T-helper 1 cell treated with Interleukin-12 subunit alpha and Interleukin-12 subunit beta and Interleukin-4 antibody, amounts not matched to agents 30 ng/mL and 1 ng/mL, for 36 hours (primary cell): ENCODE results near the gene TP73. TPM values are rescaled to one million over a fixed set of nuclear protein-coding genes. Genes with fewer than 3 reads are reported as not detected.

Experiments used
- intact Hi-C: fragments of 100-400 bp; cut with micrococcal nuclease; formaldehyde crosslinking; loops from one replicate; pipeline ENCODE4 v1.15.1; 2024
- total RNA-seq: library from RNA; stranded (reverse); gene quantifications from 2 replicates; pipeline ENCODE4 v1.2.3, GENCODE V29; 2022

The TP73 gene
- total RNA-seq, 1 donor from 2014 or later, result 1.4 TPM

DNA sequence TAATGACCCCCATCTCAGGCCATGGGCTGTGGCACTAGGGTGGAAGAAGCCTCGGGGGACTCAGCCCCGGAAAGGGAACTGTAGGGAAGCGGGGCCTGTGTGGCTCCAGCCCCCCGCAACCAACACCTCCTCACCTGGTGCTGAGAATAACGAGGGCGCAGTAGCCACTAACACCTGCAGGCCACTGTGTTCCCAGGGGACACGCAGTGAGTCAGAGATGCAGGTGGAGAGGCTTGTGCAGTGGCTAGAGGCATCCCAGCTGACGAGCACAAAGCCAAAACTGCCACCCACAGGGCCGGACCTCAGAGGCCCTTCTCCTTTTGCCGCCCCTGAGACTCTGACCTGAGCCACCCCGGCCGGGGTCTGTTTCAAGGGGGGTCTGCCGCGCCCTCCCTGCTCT is 66.4 kb downstream of the TP73 start:
- intact Hi-C loops, result no loop called here

DNA sequence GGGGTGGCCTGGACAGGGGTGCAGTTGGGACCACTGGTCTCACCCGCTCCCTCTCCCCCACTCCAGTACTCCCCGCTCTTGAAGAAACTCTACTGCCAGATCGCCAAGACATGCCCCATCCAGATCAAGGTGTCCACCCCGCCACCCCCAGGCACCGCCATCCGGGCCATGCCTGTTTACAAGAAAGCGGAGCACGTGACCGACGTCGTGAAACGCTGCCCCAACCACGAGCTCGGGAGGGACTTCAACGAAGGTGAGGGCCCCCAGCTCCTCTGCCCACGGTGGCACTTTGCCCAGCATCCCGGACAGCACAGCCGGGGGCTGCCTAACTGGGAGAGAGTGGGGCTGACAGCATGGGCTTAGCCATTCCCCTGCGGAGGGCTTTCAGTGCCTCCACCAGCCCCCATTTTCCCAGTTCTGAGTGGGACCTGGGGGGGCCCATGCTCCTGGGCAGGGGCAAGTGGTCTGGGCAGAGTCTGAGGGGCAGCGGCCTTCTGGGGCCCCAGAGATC is 69.7 kb downstream of the TP73 start:
- intact Hi-C loops, result no loop called here

DNA sequence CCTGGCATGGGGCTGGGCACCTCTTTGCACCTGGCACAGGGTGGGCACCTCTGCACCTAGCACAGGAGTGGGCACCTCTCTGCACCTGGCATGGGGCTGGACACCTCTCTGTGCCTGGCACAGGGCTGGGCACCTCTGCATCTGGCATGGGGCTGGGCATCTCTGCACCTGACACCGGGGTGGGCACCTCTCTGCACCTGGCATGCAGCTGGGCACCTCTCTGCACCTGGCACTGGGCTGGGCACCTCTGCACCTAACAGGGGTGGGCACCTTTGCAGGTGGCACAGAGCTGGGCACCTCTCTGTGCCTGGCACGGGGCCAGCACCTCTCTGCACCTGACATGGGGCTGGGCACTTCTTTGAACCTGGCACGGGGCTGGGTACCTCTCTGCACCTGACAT is 70.5 kb downstream of the TP73 start:
- intact Hi-C loops, result no loop called here

DNA sequence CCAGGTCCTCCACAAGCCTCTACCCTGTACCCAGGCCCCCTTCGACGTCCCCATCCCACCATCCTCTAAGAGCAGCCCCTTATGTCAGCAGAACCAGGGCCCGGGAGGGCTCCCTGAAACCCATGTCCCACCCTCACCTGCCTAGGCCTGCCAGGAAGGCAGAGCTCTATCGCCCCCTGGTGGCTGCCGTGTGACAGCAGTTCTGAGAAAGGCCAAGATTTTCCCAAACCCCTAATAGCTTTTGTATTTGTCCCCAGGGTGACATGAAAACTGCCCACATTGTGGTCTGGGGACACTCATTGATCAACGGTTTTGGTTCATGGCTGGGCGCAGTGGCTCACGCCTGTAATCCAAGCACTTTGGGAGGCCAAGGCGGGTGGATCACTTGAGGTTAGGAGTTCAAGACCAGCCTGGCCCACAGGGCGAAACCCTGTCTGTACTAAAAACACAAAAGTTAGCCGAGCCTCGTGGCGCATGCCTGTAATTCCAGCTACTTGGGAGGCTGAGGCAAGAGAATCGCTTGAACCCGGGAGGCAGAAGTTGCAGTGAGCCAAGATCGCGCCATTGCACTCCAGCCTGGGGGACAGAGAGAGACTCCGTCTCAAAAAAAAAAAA is 72.2 kb downstream of the TP73 start:
- intact Hi-C loops, result loop anchor here (1.0 kb wide), 4 partner anchors 105 to 271 kb away; no protein-coding TSS in a partner anchor

DNA sequence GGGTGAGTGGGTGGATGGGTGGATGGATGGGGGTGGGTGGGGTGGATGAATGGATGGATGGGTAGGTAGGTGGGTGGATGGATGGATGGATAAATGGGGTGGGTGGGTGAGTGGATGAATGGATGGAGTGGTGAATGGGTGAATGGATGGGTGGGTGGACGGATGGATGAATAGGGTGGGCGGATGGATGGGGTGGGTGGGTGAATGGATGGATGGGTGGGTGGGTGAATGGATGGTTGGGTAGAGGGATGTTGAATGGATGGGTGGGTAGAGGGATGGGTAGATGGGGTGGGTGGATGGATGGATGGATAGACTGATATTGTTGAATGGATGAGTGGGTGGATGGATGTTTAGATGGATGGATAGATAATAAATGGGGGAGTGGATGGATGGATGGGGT is 73.0 kb downstream of the TP73 start:
- intact Hi-C loops, result no loop called here

DNA sequence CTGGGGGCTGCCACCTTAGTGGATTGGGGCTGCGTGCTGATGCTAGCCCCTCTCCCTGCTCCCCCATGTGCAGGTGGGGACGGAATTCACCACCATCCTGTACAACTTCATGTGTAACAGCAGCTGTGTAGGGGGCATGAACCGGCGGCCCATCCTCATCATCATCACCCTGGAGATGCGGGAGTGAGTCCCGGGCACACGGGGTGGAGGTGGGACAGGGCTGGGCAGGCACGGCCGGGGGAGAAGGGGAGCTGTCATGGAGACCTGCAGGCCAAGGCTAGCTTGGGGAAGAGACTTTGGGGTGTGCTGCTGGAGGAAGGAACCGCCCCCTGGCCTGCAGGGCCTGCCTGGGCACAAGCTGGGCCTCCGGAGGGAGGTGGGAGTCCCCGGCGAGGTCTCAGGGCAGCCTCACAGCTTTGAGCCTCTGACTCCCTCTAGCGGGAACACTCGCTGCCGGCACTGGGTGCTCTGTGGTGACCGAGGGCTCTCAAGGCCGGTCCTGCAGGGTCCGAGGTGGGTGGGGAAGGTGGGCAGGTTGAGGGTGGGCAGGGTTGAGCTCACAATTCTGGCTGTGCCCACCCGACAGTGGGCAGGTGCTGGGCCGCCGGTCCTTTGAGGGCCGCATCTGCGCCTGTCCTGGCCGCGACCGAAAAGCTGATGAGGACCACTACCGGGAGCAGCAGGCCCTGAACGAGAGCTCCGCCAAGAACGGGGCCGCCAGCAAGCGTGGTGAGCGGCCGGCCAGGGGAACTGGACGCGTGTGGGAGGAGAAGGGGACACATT is 74.9 kb downstream of the TP73 start:
- intact Hi-C loops, result no loop called here

DNA sequence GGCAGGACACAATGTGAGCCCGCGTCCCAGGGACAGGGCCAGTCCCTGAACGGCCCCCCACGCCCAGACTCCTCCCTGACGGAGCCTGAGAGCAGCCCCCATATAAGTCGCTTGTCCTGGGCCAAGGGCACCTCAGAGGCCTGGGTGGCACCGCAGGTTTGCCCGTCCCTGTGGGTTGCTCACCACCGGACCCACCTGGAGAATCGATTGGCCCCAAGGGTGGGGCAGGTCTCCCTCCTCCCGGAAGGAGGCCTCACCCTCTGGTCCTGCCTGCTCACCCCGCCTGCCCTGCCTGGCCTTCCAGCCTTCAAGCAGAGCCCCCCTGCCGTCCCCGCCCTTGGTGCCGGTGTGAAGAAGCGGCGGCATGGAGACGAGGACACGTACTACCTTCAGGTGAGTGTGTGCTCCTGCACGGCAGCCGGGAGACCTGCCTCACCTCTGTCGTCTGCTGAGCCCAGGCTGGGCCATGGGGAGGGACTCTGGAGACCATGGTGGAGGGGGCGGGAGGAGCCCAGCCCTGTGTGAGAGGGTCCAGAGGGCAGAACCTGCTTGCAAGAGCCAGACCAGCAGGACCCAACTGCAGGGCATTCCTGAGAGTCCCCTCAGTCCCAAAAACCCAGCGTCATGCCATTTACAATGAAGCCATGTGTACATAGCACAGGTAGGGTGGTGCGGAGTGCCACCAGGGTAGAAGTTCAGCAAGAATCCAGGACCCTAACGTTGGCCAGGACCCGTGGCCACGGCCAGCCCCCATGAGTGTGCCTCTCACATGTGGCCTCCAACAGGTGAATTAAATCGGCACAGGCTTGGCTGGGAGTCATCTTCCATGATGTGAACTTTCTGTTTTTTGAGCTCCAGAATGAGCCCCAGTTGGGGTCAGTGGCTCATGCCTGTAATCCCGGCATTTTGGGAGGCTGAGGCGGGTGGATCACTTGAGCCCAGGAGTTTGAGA is 75.8 kb downstream of the TP73 start:
- intact Hi-C loops, result no loop called here

DNA sequence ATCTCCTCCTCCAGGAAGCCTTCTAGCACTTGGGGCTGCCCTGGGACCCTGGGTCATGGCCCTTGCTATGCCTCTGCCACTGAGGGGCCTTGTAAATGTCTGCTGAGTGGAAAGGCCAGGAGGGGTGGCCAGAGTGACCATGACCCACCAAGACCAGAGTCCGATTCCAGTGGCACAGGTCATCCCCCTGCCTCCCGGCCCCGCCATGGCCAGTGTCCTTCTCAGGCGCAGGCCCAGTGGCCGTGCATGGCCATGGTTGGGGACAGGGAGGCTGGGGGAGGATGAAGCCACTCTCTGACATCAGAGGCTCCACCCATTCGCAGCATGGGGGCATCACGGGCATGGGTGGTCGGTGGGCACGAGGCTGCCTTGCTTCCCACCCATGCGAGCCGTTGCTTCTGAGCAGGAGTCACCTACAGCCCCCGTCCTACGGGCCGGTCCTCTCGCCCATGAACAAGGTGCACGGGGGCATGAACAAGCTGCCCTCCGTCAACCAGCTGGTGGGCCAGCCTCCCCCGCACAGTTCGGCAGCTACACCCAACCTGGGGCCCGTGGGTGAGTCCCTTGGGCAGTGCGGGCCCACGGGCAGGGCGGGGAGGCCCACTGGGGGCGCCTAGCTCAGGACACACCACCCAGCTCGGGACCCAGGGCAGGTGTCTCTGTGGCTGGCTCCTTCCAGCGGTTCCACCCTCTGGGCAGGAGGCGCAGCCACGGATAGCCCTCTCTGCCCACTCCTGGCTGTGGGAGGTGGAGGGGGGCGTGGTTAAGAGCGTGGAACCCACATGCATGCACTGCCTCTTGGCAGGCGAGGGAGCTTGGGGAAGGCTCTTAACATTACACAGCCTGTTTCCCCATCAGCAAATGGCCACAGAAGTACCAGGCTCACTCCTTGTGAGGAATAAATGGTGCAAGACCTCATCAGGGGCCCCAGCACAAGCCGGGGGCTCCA is 77.6 kb downstream of the TP73 start:
- intact Hi-C loops, result no loop called here

DNA sequence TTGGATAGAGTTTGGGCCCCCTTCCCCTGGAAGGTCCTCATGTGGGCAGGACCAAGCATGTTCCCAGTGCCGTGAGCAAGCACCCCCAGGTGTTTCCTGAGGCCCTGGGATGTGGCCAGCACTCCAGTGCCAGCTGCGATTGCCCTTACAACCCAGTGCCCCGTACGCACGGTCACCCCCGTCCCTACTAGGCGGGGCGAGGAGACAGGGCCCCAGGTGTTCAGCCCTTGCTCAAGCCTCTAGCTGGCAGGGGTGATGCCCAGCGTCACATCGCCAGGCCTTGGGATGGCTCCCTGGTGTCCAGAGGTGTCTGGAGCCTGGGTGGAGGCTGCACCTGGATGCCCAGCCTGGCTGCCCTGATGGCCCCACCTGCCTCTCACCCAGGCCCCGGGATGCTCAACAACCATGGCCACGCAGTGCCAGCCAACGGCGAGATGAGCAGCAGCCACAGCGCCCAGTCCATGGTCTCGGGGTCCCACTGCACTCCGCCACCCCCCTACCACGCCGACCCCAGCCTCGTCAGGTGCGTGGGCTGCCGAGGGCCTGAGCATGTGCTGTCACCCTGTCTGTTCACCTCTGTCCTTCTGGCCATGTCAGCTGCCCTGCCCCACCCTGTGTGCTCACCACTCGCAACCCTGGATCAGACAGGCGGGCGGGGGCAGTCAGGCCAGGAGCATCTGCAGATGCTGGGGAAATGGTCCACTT is 78.4 kb downstream of the TP73 start:
- intact Hi-C loops, result no loop called here

DNA sequence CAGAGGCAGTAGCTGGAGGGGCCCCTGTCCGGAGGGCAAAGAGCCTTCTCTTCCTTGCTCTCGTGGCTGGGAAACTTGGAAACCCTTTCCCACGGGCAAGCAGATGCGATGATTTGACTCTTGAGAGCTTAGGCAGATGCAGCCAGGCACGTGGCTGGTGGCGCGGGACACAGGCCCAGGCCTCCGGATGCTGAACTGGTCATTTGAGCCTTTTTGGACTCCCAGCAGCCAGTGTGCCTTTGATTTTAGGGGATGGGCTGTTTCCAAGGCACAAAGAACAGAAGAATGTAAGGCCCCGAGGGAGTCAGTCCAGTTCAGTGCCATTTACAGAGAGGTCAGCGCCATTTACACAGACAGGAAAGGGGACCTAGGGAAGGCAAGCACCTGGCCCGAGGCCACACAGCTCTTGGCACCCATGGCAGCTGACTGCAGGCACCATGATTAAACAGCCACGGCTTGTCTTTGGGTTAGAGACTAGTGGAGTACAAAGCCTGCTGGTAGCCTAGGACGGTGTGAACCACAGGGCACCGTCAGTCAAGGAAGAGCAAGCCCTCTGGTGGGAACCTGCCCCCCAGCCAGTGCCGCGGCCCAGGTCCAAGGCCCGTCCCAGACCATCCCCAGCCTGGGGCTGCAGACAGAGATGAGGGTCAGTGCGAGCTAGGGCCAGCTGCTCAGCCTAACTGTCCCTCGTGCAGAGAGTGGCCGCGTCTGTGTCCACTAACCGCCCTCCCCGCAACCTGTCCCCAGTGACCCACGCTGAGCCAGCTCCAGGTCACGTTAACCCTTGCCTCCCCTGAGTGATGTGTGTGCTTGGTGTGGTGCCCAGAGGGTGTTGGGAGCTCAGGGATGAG is 79.5 kb downstream of the TP73 start:
- intact Hi-C loops, result no loop called here

DNA sequence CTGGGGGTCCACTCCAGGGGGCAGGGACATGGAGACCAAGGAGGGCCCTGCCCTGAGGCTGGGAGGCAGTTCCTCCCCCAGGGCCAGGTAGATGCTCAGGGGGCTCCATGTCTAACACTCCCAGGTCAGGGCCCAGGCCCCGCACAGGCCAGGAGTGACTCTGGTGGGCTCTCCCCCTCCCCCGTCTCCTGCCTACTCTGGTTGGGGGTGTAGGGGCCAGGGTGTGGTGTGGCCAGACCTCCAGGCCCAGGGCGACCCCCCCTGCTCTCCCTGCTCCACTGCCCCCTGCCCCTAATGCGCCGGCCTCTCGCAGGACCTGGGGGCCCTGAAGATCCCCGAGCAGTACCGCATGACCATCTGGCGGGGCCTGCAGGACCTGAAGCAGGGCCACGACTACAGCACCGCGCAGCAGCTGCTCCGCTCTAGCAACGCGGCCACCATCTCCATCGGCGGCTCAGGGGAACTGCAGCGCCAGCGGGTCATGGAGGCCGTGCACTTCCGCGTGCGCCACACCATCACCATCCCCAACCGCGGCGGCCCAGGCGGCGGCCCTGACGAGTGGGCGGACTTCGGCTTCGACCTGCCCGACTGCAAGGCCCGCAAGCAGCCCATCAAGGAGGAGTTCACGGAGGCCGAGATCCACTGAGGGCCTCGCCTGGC is 80.2 kb downstream of the TP73 start:
- intact Hi-C loops, result no loop called here

DNA sequence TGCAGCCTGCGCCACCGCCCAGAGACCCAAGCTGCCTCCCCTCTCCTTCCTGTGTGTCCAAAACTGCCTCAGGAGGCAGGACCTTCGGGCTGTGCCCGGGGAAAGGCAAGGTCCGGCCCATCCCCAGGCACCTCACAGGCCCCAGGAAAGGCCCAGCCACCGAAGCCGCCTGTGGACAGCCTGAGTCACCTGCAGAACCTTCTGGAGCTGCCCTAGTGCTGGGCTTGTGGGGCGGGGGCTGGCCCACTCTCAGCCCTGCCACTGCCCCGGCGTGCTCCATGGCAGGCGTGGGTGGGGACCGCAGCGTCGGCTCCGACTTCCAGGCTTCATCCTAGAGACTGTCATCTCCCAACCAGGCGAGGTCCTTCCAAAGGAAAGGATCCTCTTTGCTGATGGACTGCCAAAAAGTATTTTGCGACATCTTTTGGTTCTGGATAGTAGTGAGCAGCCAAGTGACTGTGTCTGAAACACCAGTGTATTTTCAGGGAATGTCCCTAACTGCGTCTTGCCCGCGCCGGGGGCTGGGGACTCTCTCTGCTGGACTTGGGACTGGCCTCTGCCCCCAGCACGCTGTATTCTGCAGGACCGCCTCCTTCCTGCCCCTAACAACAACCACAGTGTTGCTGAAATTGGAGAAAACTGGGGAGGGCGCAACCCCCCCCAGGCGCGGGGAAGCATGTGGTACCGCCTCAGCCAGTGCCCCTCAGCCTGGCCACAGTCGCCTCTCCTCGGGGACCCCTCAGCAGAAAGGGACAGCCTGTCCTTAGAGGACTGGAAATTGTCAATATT is 81.0 kb downstream of the TP73 start:
- intact Hi-C loops, result no loop called here

DNA sequence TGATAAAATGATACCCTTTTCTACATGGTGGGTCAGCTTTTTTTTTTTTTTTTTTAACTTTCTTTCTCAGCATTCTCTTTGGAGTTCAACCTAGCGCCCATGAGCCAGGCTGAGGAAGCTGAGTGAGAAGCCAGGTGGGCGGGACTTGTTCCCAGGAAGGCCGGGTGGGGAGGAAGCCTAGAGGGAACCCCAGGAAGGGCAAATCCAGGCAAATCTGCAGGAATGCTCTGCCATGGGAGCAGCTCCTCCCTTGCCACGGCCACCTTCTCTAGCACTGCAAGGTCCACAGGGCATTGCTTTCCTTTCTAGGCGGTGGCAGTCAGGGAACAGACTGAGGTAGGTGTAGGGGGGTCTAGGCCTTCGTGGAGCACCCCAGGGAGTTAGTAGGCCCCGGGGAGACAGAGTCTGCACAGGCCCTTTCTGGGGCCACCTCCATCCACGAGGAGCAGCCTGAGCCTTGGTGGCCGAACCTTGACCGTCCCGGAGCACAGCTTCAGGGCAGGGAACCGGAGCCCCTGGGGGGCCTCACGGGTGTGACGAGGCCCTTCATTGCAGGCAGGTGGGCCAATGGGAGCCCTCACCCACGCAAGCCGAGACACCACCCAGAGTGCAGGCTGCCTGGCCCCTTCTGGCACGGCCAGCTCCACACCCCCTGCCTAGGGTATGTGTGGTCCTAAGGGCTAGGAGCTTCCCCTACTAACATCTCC is 81.7 kb downstream of the TP73 start:
- intact Hi-C loops, result no loop called here

DNA sequence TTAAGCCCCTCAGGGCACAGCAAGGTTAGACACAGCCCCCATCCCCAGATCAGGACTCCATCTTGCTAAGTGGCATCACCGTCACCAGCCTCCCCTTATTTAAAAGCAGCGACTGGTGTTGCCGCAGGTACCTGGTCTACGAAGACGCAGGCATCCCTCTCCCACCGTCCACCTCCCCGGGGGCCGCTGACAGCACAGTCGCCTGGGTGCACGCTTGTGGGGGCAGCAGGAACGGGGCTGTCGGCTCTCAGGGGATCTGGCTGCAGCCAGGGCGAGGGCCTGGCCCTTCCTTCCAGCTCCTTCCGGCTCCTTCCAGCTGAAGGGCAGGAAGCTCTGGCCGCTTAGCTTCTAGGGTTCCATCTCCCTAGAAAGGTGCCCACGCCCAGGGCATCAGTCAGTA is 82.3 kb downstream of the TP73 start:
- intact Hi-C loops, result no loop called here

DNA sequence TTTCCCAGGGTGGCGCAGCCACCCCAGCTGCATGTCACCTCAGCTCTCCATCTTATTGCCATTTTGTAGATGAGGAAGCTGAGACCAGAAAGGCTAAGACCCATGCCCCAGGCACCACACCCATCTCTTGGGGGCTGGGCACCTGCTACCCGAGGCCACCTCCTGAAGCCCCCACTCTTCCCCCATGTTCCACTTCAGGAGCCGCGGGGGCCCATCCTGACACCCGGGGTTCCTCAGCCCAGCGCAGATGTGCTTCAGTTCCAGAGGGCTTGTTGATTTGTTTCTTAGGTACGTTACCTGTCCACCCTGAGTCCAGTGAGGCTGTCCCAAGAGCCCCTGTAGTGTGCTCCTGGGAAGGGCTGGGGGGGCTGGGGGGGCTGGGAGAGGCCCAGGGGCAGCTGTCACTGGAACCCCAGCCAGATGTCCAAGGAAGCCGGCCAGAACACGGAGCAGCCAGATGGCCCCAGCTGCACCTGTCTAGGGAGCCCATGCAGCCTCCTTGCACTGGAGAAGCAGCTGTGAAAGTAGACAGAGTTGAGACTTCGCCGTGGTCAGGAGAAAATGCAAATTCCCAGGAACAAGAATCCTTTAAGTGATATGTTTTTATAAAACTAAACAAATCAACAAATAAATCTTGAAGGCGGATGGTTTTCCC is 82.8 kb downstream of the TP73 start:
- intact Hi-C loops, result no loop called here

DNA sequence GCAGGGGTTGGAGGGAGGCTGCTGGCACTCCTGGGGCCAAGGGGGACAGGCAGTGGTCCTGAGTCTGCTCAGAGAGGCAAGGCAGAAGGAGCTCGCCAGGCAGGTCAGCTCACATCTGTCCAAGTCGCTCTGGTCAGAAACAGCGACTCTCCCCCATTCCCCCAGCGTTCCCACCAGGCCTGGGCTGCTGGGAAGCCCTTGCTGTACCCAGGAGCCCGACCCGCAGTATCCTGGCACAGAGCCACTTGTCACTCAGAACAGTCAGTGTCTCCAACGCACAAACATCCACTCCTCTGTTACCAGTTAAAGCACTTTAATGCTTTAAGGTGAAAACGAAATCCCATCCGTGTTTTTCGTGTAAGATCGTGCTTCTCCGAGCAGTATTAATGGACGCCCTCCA is 83.4 kb downstream of the TP73 start:
- intact Hi-C loops, result no loop called here

DNA sequence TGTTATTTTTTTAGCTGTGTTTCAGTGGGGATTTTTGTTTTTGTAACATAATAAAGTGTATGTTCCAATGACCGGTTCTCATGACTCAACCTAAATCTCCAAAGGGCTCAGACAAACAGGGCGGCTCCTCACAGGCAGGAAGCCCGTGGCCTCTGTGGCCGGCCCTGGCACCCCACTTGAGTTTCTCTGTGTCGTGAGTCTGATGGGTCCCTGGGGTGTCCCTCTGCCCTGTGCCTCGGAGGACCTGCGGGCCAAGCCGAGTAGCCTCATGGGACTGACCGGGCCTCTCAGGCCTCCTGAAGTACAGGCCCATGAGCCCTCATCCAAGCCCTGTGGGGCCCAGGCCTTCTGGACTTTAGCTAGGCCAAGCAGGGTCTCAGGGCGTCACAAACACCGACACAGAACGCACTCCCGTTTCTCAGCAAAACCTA is 83.8 kb downstream of the TP73 start:
- intact Hi-C loops, result no loop called here
